Gastroesophageal sphincter (tissue), 3 donors: ENCODE data around the gene CHD9NB.

Source experiments
- CTCF ChIP-seq, 4 experiments: fragments of 200-600 bp in 2 of 4; fragments of 450-650 bp in 2 of 4; sonication (generic) in 1 of 4; IDR thresholded peaks; one replicate each; pipeline ENCODE4 v1.5.1; 2017 to 2019; ENCODE audit warnings: antibody characterized with exemption in 4 of 4, mild to moderate bottlenecking in 2 of 4, moderate library complexity in 2 of 4
- POLR2A ChIP-seq, 2 donors: fragments of 450-650 bp; IDR thresholded peaks; one replicate each; pipeline ENCODE4 v1.6.1; 2017; ENCODE audit warnings: antibody characterized with exemption in 2 of 2, mild to moderate bottlenecking in 2 of 2, moderate library complexity in 1 of 2

GRCh38 chr16:53084746-53085334 is 32.1 kb upstream of the CHD9NB start:
- TF ChIP-seq CTCF (IDR thresholded peaks at IDR 0.05): no peak
- TF ChIP-seq POLR2A (IDR thresholded peaks at IDR 0.05): no peak
